NCI-H446 treated with DMSO at 0.1 percent for 48 hours (cell line): ENCODE data around the gene PODXL2.
"Not testable (repeated sequence)": the region's sequence is repeated elsewhere in the genome, so short reads cannot be mapped to it uniquely, and the experiment has no call there.

Source experiments
- DNase-seq: peaks from one replicate; lab custom pipeline; 2025; lab: John Stamatoyannopoulos, UW

PODXL2 gene

DNA sequence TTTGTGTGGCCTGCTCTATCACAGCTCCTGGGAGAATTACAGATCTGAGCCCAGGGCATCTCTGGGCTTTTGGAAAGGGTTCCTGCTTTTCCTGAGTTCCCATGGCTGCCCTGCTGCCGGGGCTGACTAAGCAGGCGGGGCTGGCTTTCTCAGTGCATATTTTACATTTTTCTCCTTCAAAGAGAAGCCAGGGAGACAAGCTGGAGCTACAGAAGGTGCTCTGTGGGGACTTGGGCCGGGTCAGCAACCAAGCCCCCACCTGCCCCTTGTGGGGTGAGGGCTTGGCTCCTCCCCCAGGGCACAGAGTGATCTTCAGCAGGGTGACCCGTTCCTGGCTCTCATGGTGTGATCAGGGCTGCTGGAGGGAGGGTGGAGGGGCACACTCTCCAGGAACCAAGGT is 61.1 kb downstream of the PODXL2 start:
- DNase-seq = no peak

- peak; percentile 23 for DNase-seq
Measured at GRCh38 chr3:127690823-127691452, 62.0 kb downstream of the PODXL2 start.

DNA sequence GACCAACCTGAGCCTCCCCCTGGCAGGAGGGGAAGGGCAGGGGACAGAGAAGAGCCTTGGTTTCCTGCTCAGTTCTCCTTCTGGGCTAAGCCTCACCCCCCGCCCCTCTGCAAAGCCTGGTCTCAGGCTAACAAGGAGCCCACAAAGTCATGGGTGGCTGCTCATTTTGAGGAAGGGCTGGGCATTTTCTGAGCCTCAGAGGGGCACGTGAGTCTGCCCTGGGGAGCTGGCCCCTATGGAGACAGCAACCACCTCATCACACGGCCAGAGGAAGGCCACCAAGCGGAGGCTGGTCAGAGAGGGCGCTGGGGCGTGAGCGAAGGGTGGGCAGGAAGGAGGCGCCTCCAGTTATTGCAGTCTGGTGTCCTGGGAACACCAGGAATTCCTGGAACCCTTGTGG is 62.5 kb downstream of the PODXL2 start:
- DNase-seq = no peak

DNA sequence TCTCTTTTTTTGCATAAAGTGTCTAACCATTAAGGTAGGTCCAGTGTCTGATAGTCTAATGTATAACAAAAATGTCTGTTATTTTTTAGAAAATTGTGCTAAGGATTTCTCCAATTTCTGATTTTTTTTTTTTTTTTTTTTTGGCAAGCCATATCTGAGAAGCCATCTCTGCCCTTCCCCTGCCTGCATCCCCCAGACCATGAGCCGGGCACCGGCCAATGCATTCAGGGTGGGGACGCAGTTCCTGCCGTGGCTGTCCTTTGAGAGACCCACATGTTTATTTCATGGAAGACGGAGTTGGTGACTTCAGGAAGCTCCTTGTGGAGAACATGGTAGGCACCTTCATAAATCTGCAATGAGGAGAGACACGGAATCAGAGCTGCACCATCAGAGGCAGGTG is 63.0 kb downstream of the PODXL2 start:
- DNase-seq = no peak

- no peak for DNase-seq
Measured at GRCh38 chr3:127692501-127693335, 63.7 kb downstream of the PODXL2 start.

GRCh38 chr3:127693336-127693843 is 64.4 kb downstream of the PODXL2 start:
- DNase-seq = no peak

- DNase-seq = peak; percentile 24
Measured at GRCh38 chr3:127694467-127695215, 65.7 kb downstream of the PODXL2 start.

GRCh38 chr3:127697551-127698240 is 68.7 kb downstream of the PODXL2 start:
- DNase-seq = peak; percentile 96

DNA sequence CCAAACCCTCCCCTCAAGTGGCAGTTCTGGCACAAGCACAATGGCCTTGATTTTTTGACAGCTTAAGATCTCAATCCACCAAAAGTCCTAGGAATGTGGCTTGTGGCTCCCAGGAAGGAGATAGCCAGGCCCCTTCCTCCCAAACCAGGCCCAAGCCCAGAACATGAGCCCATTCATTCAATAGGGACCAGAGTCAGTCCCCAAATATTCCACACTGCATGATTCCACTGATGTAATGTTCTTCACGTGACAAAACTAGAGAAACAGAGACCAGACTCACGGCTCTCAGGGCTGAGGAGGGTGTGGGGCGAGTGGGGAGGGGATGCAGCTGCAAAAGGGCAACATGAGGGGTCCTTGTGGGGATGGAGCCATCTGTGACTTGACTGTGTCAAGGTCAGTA is 69.3 kb downstream of the PODXL2 start:
- DNase-seq = no peak

DNA sequence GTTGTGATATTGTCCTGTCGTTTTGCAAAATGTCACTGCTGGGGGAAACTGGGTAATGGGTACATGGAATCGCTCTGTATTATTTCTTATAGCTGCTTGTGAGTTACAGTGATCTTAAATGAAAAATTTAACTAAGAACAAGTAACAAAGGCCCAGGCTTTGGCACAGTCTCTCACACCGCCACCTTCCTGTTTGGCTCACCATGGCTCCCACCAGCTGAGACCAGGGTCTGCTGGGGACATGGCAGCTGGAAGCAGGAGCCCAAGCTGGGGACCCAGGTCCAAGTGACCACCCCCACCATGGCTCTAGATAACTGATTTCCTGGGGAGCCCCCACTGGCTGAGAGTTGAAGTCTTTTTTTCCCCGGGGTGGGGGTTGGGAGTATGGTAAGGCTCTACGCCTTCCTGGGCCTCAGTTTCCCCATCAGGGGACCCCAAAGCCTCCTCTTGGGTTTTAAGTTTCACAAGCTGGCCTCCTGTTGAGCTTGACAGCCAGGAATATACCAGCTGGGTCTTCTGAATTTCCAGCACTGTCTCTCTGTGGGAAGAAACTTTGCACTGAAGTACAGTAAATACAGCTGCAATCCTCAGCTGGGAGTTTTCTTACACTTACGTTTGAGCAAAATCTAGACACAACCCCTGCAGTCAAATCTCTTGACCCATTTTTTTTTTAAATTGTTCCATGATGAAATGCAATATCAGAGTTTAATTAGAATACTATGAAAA is 69.9 kb downstream of the PODXL2 start:
- DNase-seq = no peak

GRCh38 chr3:127699416-127700300 is 70.7 kb downstream of the PODXL2 start:
- DNase-seq = peak; percentile 8

GRCh38 chr3:127700406-127700805 is 71.4 kb downstream of the PODXL2 start:
- DNase-seq = no peak

DNA sequence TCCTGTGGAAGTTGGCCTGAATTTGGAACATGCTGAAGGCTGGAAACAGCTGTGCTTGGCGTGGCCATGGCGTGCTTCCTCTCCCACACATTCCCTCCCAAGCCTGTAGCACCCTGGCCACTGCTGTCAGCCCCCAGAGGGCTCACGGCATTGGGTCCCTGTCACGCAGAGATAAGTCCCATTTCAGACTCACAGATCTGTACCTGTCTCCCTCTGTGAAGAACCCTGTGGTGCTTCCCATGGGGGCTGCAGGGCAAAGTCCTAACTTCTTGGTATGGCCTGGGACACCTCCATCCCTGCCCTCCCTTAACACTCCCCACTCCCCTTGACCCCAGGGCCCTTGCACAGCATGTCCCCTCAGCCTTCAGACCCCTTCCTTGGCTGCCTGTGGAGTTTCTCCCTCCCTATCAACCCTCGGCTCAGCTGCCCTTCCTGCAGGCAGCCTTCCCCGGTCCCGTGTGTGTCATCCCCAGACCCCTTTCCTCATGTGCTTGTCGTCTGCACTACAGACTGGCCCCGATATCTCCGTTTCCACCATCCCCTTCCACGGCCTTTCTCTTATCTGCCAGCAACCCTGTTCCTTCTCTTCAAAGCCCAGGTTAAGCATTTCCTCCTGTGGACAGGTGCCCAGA is 72.4 kb downstream of the PODXL2 start:
- DNase-seq = no peak

DNA sequence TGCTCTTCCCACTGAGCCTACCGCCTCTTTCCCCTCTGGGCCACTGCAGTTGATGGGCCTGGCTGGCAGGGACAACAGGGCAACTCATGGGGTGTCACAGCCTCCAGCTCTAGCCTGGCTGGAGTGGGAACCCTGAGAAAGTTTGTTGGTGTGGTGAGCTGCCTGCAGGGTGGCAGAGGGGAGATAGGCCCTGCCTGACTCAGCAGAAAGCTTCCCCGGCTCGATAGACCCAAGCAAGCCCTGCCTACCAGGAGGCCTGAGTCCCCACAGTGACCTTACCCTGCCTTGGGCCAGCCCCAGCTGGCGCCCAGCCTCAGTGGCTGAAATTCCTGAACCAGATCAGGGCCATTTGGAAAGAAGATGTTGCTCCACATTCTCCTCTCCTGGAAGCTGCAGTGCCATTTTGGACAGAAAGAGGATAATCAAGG is 73.2 kb downstream of the PODXL2 start:
- DNase-seq = no peak

DNA sequence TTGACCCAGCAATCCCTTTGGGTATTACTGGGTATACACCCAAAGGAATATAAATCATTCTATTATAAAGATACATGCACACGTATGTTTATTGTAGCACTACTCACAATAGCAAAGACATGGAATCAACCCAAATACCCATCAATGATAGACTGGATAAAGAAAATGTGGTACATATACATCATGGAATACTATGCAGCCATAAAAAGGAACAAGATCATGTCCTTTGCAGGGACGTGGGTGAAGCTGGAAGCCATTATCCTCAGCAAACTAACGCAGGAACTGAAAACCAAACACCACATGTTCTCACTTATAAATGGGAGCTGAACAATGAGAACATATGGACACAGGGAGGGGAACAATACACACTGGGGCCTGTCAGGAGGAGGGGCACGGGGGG is 75.9 kb downstream of the PODXL2 start:
- not testable (repeated sequence) for DNase-seq

DNA sequence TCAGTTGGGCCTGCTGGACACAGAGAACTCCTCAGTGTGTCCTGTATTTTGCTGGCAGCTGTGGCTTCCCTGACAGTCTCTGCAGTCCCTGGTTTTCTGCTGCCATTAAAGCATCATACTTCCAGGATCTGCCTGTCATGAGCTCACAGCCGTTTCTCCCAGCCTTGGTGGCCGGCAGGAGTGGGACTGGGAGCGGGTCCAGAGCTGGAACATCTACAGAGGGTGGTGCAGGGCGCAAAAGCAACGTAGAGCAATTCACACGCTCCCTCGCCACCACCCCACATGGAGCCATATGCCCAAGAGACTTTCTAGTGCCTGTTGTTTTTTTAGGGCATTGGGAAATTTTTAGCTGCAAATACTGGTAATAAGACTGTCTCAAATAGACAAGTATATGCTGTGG is 77.3 kb downstream of the PODXL2 start:
- DNase-seq = no peak

- DNase-seq = no peak
Measured at GRCh38 chr3:127706785-127707351, 77.9 kb downstream of the PODXL2 start.

GRCh38 chr3:127707851-127708411 is 78.9 kb downstream of the PODXL2 start:
- no peak for DNase-seq

DNA sequence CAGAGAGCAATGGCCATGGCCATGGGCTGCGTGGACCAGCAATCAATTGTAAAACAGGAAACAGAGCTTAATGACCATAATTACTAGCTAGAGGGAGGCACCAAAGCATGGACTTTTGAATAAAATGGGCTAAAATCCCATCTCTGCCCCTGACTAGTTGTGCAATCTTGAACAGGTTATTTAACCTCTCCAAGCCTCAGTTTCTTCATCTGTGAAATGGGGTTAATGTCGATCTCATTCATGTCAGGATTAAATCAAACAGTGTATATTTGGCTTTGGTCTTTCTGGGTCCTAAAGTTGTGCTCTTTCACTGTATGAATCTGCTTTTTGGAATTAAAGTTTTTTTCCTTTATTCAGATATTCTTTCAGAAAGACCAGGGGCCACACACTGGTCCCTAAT is 79.9 kb downstream of the PODXL2 start:
- DNase-seq = no peak
